NT2/D1 (cell line): ENCODE data around the gene MX1.

ENCODE experiments used
- YY1 ChIP-seq: IDR thresholded peaks from 2 replicates; pipeline ENCODE4 v1.6.1; 2011; ENCODE audit not compliant: insufficient read length, insufficient read depth
- ZNF274 ChIP-seq: IDR thresholded peaks from 2 replicates; pipeline ENCODE4 v1.6.1; 2011; ENCODE audit warnings: mild to moderate bottlenecking, low read depth, low read length

GRCh38 chr21:41381731-41382130 lies 44.3 kb upstream of the MX1 start:
- no peak for TF ChIP-seq YY1
- no peak for TF ChIP-seq ZNF274
